ENCODE results near the gene SYT14. TPM values are rescaled to one million over a fixed set of nuclear protein-coding genes. Genes with fewer than 3 reads are reported as not detected.

The SYT14 gene
- total RNA-seq, 1 experiment from 2014 or later = 10.3 TPM

GRCh38 chr1:209960926-209961325, 22.9 kb downstream of the SYT14 start:
- H3K27me3 Mint-ChIP-seq (ENCODE audit: low read depth) = no peaks in the 10 kb centered on the region

More at GRCh38 chr1:209960926-209961325, 22.9 kb downstream of the SYT14 start:
- Histone ChIP-seq H3K18ac (ENCODE audit: insufficient read length, low read depth, low read length) (no peak overlapping the region), H2BK15ac (ENCODE audit: low read depth, low read length) (no peak overlapping the region), H3K9ac (ENCODE audit: extremely low read depth, insufficient read length, low read length) (no peak overlapping the region), H3K27ac (ENCODE audit: insufficient read length, low read depth, low read length) (no peak overlapping the region), H3K23me2 (ENCODE audit: insufficient read length, low read depth, low read length, poor library complexity, severe bottlenecking) (no peaks in the 10 kb centered on the region), H3T11ph (ENCODE audit: low read length) (no peak overlapping the region), H3K4me1 (ENCODE audit: insufficient read depth, low read length) (no peaks in the 10 kb centered on the region), H4K91ac (ENCODE audit: insufficient read length, low read depth, low read length) (no peak overlapping the region), H3K79me1 (ENCODE audit: insufficient read depth, low read depth, low read length, poor library complexity, severe bottlenecking) (no peaks in the 10 kb centered on the region), H3K9me3 (ENCODE audit: control insufficient read depth, low read depth, low read length) (no peaks in the 10 kb centered on the region), H2AFZ (ENCODE audit: low read length) (no peak overlapping the region), H3K14ac (ENCODE audit: insufficient read depth, low read length) (no peak overlapping the region), H4K20me1 (ENCODE audit: control insufficient read depth, insufficient read depth, insufficient read length) (no peaks in the 10 kb centered on the region), H2BK120ac (ENCODE audit: low read depth, low read length, poor library complexity, severe bottlenecking) (no peak overlapping the region), H2BK20ac (ENCODE audit: low read depth, low read length, poor library complexity, severe bottlenecking) (no peak overlapping the region), H3K4me2 (ENCODE audit: insufficient read depth, insufficient read length, low read length) (no peak overlapping the region), H3K79me2 (ENCODE audit: insufficient read depth, low read length) (no peaks in the 10 kb centered on the region), H2BK5ac (ENCODE audit: insufficient read length, low read length) (no peak overlapping the region), H3K4ac (ENCODE audit: low read depth, low read length) (no peak overlapping the region), H4K8ac (replicated peaks; ENCODE audit: insufficient read length, low read depth, low read length) (no peak overlapping the region), H2AK5ac (ENCODE audit: insufficient read length, low read length) (no peak overlapping the region), H3K56ac (ENCODE audit: insufficient read length, low read depth, low read length) (no peak overlapping the region), H4K5ac (ENCODE audit: insufficient read length, low read depth, low read length) (no peak overlapping the region), H3K23ac (ENCODE audit: insufficient read length, low read depth, low read length) (no peak overlapping the region), H2BK12ac (ENCODE audit: insufficient read length, low read depth, low read length) (no peak overlapping the region), H3K27me3 (ENCODE audit: insufficient read depth, low read length) (no peaks in the 10 kb centered on the region)
- Mint-ChIP-seq H3K27ac (no peak overlapping the region), H3K4me3 (no peak overlapping the region), H3K9me3 (no peaks in the 10 kb centered on the region), H3K36me3 (ENCODE audit: insufficient read depth in 1 of 3, low read depth in 3 of 3) (peaks cover 0 to 6% (median 4%) of the 10 kb centered on the region in 3 experiments; a peak in 4 of 7 replicates), H3K4me1 (no peaks in the 10 kb centered on the region; a peak in 1 of 4 replicates)
- TF ChIP-seq CTCF (conservative IDR thresholded peaks at IDR 0.05) = no peak
- no CpG with 5 or more reads among the region's 2 CpGs for WGBS (ENCODE audit: extremely low coverage, insufficient read length, low lambda C conversion rate)
- no peak for DNase-seq
